Hepatocyte (in vitro differentiated cells): ENCODE results near the gene FAXC.

Experiments used
- CTCF ChIP-seq: fragments of 200-600 bp; sonication (generic); IDR thresholded peaks from 2 replicates; pipeline ENCODE4 v1.5.1; 2016; ENCODE audit warnings: antibody characterized with exemption, mild to moderate bottlenecking; ENCODE audit not compliant: poor library complexity
- EZH2 ChIP-seq: fragments of 200-600 bp; sonication (generic); IDR thresholded peaks from 2 replicates; pipeline ENCODE4 v1.6.1; 2016; ENCODE audit warnings: antibody characterized with exemption, mild to moderate bottlenecking, borderline replicate concordance
- EZH2phosphoT487 ChIP-seq: fragments of 200-600 bp; sonication (generic); IDR thresholded peaks from one replicate; pipeline ENCODE4 v1.6.1; 2018; ENCODE audit warnings: antibody characterized with exemption, mild to moderate bottlenecking, low read depth, moderate library complexity; ENCODE audit not compliant: unreplicated experiment, severe bottlenecking

DNA sequence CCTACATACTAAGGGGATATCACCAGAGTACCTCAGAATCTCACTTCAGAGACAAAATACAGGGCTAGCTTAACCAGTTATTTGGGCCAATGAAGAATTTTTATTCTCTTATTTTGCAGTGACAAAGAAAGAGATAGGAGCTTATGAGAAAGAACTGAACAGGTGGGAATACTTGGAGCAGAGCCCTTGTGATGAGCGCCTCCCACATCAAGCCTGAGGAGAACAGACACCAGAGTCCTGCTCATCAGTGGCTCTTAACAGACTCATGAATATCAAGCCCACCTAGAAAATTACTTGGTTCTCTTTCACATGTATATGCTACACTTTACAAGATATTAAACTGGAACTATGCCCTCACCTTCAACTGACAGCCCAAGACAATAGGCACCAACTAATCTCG, 99.0 kb downstream of the FAXC start:
- TF ChIP-seq CTCF: no peak
- no peak for TF ChIP-seq EZH2
- no peak for TF ChIP-seq EZH2phosphoT487
